HL-60 (cell line): Measurements from ENCODE around the gene MORN2.

Experiments
- CTCF ChIP-seq: IDR thresholded peaks from one replicate; pipeline ENCODE4 v1.5.1; 2011; ENCODE audit warnings: low read length, control low read depth, inconsistent platforms; ENCODE audit not compliant: insufficient read depth
- GABPA ChIP-seq: IDR thresholded peaks from 2 replicates; pipeline ENCODE4 v1.6.1; 2012; ENCODE audit warnings: low read depth
- REST ChIP-seq: IDR thresholded peaks from 2 replicates; pipeline ENCODE4 v1.6.1; 2012; ENCODE audit warnings: low read depth; ENCODE audit not compliant: insufficient replicate concordance
- SPI1 ChIP-seq: IDR thresholded peaks from 2 replicates; pipeline ENCODE4 v1.6.1; 2012; ENCODE audit warnings: low read depth, mild to moderate bottlenecking, borderline replicate concordance

- TF ChIP-seq REST (no peak), CTCF (no peak), SPI1 (no peak), GABPA (no peak)
These were observed 47.1 kb downstream of the MORN2 start for GRCh38 chr2:38922902-38923301.
